ENCODE data around the gene ENPP6. TPM values are rescaled to one million over a fixed set of nuclear protein-coding genes. Genes with fewer than 3 reads are reported as not detected.
A peak's percentile ranks its signal among the peaks of the same experiment; 100 is the strongest.

The ENPP6 gene
- not detected in 2 replicates for total RNA-seq (2022)
- Bru-seq, nascent RNA: percentile 1 among the genes with signal in this experiment
- not detected for BruChase-seq, experiment 1, labeled RNA remaining after a 6-hour chase
- BruChase-seq, experiment 2, labeled RNA remaining after a 2-hour chase: percentile 2 among the genes with signal in this experiment
- long read RNA-seq: 0 reads

DNA sequence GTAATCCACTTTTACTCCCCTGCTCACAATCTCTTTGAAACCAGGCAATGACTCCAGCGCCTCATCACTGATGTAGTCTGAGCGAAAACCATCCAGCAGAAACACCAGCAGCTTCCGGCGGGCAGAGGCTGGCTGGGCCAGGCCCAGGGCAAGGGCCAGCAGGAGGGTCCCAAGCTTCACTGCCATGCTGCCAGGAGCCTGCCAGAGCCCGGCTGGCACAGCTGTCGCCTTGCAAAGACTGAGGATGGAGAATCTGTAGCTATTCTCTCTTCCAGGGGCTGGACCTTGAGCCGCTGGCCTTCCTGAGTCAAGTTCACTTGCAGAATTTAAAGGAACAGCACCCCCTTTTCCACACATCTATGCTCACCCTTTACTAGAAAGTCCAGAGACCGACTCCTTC lies at the start of gene ENPP6:
TSS of gene ENPP6 (minus strand) at position 240 of the 400 bp plus-strand sequence. CDS start at position 186, 54 bp downstream.
- ChIA-PET CTCF (interaction anchor here (1.3 kb wide), 2 partner anchors 30 to 49 kb away, joined by 3 to 5 read pairs; no protein-coding TSS in a partner anchor), POLR2A (interaction anchor here (0.7 kb wide), 1 partner anchor 28 kb away, joined by 3 read pairs; no protein-coding TSS in a partner anchor)
- Mint-ChIP-seq H3K27me3 (ENCODE audit: insufficient read depth, unreplicated experiment) (peaks cover 33% of the 10 kb centered on the region), H3K9me3 (ENCODE audit: unreplicated experiment) (no peaks in the 10 kb centered on the region), H3K27ac (ENCODE audit: low read depth, unreplicated experiment) (no peak within 1 kb of the TSS), H3K36me3 (ENCODE audit: insufficient read depth, unreplicated experiment) (no peaks in the 10 kb centered on the region), H3K4me3 (ENCODE audit: unreplicated experiment) (no peak within 1 kb of the TSS), H3K4me1 (ENCODE audit: insufficient read depth, unreplicated experiment) (no peaks in the 10 kb centered on the region)
- TF ChIP-seq, protein P1, sequence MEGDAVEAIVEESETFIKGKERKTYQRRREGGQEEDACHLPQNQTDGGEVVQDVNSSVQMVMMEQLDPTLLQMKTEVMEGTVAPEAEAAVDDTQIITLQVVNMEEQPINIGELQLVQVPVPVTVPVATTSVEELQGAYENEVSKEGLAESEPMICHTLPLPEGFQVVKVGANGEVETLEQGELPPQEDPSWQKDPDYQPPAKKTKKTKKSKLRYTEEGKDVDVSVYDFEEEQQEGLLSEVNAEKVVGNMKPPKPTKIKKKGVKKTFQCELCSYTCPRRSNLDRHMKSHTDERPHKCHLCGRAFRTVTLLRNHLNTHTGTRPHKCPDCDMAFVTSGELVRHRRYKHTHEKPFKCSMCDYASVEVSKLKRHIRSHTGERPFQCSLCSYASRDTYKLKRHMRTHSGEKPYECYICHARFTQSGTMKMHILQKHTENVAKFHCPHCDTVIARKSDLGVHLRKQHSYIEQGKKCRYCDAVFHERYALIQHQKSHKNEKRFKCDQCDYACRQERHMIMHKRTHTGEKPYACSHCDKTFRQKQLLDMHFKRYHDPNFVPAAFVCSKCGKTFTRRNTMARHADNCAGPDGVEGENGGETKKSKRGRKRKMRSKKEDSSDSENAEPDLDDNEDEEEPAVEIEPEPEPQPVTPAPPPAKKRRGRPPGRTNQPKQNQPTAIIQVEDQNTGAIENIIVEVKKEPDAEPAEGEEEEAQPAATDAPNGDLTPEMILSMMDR (IDR thresholded peaks at IDR 0.05; ENCODE audit: unreplicated experiment): no peak
- intact Hi-C loops (cut with micrococcal nuclease): no loop called here
- BruUV-seq (replicated peaks): no TSS peak
- DNase-seq (ENCODE audit: unreplicated experiment): no peak

- peaks cover 15% of the 10 kb centered on the region for H3K36me3 Mint-ChIP-seq (ENCODE audit: insufficient read depth, unreplicated experiment)
- H3K27ac Mint-ChIP-seq (ENCODE audit: low read depth, unreplicated experiment): peak overlapping the region; percentile 68
- peak overlapping the region; percentile 42 for H3K4me3 Mint-ChIP-seq (ENCODE audit: unreplicated experiment)
- intact Hi-C loops (cut with micrococcal nuclease): loop anchor here (10.0 kb wide), 3 partner anchors 468 to 868 kb away; partner anchors contain the start of gene CENPU
- TF ChIP-seq, protein P1 (IDR thresholded peaks at IDR 0.05; ENCODE audit: unreplicated experiment): no peak
- peaks cover 11% of the 10 kb centered on the region for H3K4me1 Mint-ChIP-seq (ENCODE audit: insufficient read depth, unreplicated experiment)
- BruUV-seq (replicated peaks): no TSS peak
- no peak for DNase-seq (ENCODE audit: unreplicated experiment)
- ChIA-PET POLR2A (interaction anchor here (0.6 to 8.1 kb wide), 2 partner anchors 269 to 643 kb away, joined by 3 to 84 read pairs; no protein-coding TSS in a partner anchor), CTCF (interaction anchor here (0.5 to 6.5 kb wide), 4 partner anchors 14 to 507 kb away, joined by 3 to 43 read pairs (median 18); no protein-coding TSS in a partner anchor)
- no peaks in the 10 kb centered on the region for H3K27me3 Mint-ChIP-seq (ENCODE audit: insufficient read depth, unreplicated experiment)
- no peaks in the 10 kb centered on the region for H3K9me3 Mint-ChIP-seq (ENCODE audit: unreplicated experiment)
These were observed 49.5 kb upstream of the ENPP6 start for GRCh38 chr4:184267206-184267608.

DNA sequence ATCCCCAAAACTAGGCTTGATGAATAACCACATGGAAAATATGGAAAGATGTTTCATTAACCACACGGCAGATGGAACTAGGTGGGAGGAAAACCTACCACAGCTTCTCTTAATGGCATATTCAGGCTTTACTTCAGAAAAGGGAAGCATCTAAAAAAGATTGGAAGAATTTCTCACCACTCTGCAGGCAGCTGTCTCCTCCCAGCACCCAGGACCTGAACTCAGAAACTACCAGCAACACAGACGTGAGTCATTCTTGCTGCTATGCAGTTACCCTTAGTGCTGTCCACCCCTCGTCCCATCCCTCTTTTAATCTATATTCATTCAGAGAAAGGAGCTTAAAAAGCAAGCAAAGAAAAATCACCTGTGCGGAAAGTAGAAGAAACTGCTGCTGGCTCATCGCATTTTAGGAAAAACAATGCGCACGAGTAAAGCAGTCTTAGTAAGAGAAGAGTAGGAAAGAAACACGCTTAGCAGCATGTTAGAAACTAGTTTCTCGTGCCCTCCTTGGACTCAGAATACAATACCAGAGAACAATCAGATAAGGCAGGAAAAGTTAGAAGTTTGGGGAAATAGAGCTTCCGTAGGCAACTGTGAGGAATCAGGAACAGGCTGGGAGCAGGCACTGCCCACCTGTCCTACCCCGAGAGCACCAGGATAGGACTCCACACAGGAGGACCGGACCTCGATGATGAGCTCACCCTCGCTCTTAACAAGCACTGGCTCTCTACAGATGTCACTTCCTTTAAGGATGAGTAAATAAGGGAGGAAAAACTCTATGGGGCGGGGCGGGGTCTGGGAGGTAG lies 48.1 kb upstream of the ENPP6 start:
- H3K9me3 Mint-ChIP-seq (ENCODE audit: unreplicated experiment): no peaks in the 10 kb centered on the region
- H3K27me3 Mint-ChIP-seq (ENCODE audit: insufficient read depth, unreplicated experiment): no peaks in the 10 kb centered on the region
- H3K4me3 Mint-ChIP-seq (ENCODE audit: unreplicated experiment): no peak overlapping the region
- no peak overlapping the region for H3K27ac Mint-ChIP-seq (ENCODE audit: low read depth, unreplicated experiment)
- TF ChIP-seq, protein P1 (IDR thresholded peaks at IDR 0.05; ENCODE audit: unreplicated experiment): no peak
- H3K36me3 Mint-ChIP-seq (ENCODE audit: insufficient read depth, unreplicated experiment): peaks cover 15% of the 10 kb centered on the region
- H3K4me1 Mint-ChIP-seq (ENCODE audit: insufficient read depth, unreplicated experiment): peaks cover 11% of the 10 kb centered on the region
- BruUV-seq (replicated peaks): no TSS peak
- intact Hi-C loops (cut with micrococcal nuclease): loop anchor here (10.0 kb wide), 3 partner anchors 469 to 869 kb away; partner anchors contain the start of gene CENPU
- DNase-seq (ENCODE audit: unreplicated experiment): peak; percentile 33
- ChIA-PET CTCF (interaction anchor here (0.7 to 7.7 kb wide), 12 partner anchors 13 to 717 kb away, joined by 3 to 53 read pairs (median 10); no protein-coding TSS in a partner anchor), POLR2A (interaction anchor here (0.7 to 8.1 kb wide), 8 partner anchors 10 to 383 kb away, joined by 3 to 84 read pairs (median 4); partner anchors contain the start of genes CASP3 and IRF2)

All from MCF 10A (cell line).